ENCODE data around the gene TMPRSS12. TPM values are rescaled to one million over a fixed set of nuclear protein-coding genes. Genes with fewer than 3 reads are reported as not detected.
A peak's percentile ranks its signal among the peaks of the same experiment; 100 is the strongest.
"Not testable (repeated sequence)": the region's sequence is repeated elsewhere in the genome, so short reads cannot be mapped to it uniquely, and the experiment has no call there.

TMPRSS12 gene
- polyA plus RNA-seq, 1 experiment: not detected

DNA sequence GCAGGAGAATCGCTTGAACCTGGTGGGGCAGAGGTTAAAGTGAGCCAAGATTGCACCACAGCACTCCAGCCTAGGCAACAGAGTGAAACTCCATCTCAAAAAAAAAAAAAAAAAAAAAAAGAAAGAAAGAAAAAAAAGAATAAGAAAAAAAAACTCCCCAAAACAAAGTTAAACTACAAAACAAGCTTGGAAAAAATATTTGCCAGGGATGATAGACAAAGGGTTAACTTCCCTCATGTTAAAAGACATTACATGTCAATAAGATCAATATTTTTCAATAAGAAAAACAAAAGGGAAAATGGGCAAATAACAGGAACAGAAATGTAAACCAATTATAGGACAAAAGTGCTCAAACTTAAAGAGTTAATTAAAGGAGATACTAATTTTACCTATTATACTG, 83.2 kb downstream of the TMPRSS12 start:
- Histone ChIP-seq H3K27ac (ENCODE audit: low read depth, low read length) (no peak overlapping the region), H3K4me3 (ENCODE audit: low read depth, low read length) (peak overlapping the region; percentile 67), H3K27me3 (ENCODE audit: control insufficient read depth, insufficient read depth, low read length) (no peaks in the 10 kb centered on the region), H3K9me3 (ENCODE audit: control insufficient read depth, insufficient read depth, low read length) (no peaks in the 10 kb centered on the region)
- POLR2A ChIA-PET: no interaction called here
- CTCF ChIA-PET: interaction anchor here (1.0 to 3.7 kb wide), 2 partner anchors 61 to 206 kb away, joined by 3 to 17 read pairs; no protein-coding TSS in a partner anchor
- TF ChIP-seq, protein P1, sequence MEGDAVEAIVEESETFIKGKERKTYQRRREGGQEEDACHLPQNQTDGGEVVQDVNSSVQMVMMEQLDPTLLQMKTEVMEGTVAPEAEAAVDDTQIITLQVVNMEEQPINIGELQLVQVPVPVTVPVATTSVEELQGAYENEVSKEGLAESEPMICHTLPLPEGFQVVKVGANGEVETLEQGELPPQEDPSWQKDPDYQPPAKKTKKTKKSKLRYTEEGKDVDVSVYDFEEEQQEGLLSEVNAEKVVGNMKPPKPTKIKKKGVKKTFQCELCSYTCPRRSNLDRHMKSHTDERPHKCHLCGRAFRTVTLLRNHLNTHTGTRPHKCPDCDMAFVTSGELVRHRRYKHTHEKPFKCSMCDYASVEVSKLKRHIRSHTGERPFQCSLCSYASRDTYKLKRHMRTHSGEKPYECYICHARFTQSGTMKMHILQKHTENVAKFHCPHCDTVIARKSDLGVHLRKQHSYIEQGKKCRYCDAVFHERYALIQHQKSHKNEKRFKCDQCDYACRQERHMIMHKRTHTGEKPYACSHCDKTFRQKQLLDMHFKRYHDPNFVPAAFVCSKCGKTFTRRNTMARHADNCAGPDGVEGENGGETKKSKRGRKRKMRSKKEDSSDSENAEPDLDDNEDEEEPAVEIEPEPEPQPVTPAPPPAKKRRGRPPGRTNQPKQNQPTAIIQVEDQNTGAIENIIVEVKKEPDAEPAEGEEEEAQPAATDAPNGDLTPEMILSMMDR (IDR thresholded peaks at IDR 0.05; ENCODE audit: low read depth, low read length): no peak
- no peak for DNase-seq (ENCODE audit: low read depth, low spot score)

DNA sequence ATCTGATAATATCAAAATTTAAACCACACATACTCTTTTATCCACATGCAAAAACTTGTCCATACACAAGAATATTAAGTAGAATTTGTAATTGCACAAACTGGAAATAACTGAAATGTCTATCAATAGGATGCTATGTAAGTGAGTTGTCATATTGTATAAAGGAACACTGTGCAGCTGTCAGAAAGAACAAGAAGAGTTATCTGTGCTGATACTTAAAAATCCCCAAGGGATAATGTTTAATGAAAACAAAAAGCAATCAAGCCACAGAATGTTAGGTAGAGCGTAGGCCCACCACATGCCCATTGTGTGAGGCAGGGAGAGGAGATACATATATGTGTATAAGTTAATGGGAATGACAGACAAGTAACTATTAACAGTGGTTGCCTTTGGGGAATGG, 83.7 kb downstream of the TMPRSS12 start:
- ChIA-PET POLR2A (no interaction called here), CTCF (interaction anchor here (1.0 to 3.7 kb wide), 2 partner anchors 60 to 206 kb away, joined by 3 to 17 read pairs; no protein-coding TSS in a partner anchor)
- no peak for DNase-seq (ENCODE audit: low read depth, low spot score)
- Histone ChIP-seq H3K4me3 (ENCODE audit: low read depth, low read length) (peak overlapping the region; percentile 39), H3K27ac (ENCODE audit: low read depth, low read length) (no peak overlapping the region), H3K9me3 (ENCODE audit: control insufficient read depth, insufficient read depth, low read length) (no peaks in the 10 kb centered on the region), H3K27me3 (ENCODE audit: control insufficient read depth, insufficient read depth, low read length) (no peaks in the 10 kb centered on the region)
- TF ChIP-seq, protein P1 (IDR thresholded peaks at IDR 0.05; ENCODE audit: low read depth, low read length): no peak

- H3K27me3 ChIP-seq (ENCODE audit: control insufficient read depth, insufficient read depth, low read length); POLR2A ChIA-PET; H3K9me3 ChIP-seq (ENCODE audit: control insufficient read depth, insufficient read depth, low read length); DNase-seq (ENCODE audit: low read depth, low spot score); H3K27ac ChIP-seq (ENCODE audit: low read depth, low read length): not testable (repeated sequence)
- H3K4me3 ChIP-seq (ENCODE audit: low read depth, low read length): peak overlapping the region; percentile 15; the same call in 1 of the 2 replicates
- CTCF ChIA-PET: interaction anchor here (1.0 kb wide), 1 partner anchor 207 kb away, joined by 3 read pairs; no protein-coding TSS in a partner anchor
These were observed 84.2 kb downstream of the TMPRSS12 start for GRCh38 chr12:50926932-50927331.

- H3K27ac ChIP-seq (ENCODE audit: low read depth, low read length): no peak overlapping the region
- no peak for DNase-seq (ENCODE audit: low read depth, low spot score)
- CTCF ChIA-PET: no interaction called here
These were observed 84.6 kb downstream of the TMPRSS12 start for GRCh38 chr12:50927356-50927755.

GRCh38 chr12:50927766-50928224, 85.1 kb downstream of the TMPRSS12 start:
- DNase-seq (ENCODE audit: low read depth, low spot score): no peak
- POLR2A ChIA-PET: no interaction called here
- no peak overlapping the region for H3K27ac ChIP-seq (ENCODE audit: low read depth, low read length)
- H3K27me3 ChIP-seq (ENCODE audit: control insufficient read depth, insufficient read depth, low read length): no peaks in the 10 kb centered on the region
- H3K9me3 ChIP-seq (ENCODE audit: control insufficient read depth, insufficient read depth, low read length): no peaks in the 10 kb centered on the region
- TF ChIP-seq, protein P1 (IDR thresholded peaks at IDR 0.05; ENCODE audit: low read depth, low read length): no peak
- H3K4me3 ChIP-seq (ENCODE audit: low read depth, low read length): no peak overlapping the region
- CTCF ChIA-PET: no interaction called here

More at GRCh38 chr12:50927356-50927755, 84.6 kb downstream of the TMPRSS12 start:
- Histone ChIP-seq H3K4me3 (ENCODE audit: low read depth, low read length) (no peak overlapping the region), H3K9me3 (ENCODE audit: control insufficient read depth, insufficient read depth, low read length) (no peaks in the 10 kb centered on the region), H3K27me3 (ENCODE audit: control insufficient read depth, insufficient read depth, low read length) (no peaks in the 10 kb centered on the region)
- TF ChIP-seq, protein P1 (IDR thresholded peaks at IDR 0.05; ENCODE audit: low read depth, low read length): no peak
- POLR2A ChIA-PET: no interaction called here
